GM12891 (cell line): Measurements from ENCODE around the gene ENTPD1.
"Not testable (repeated sequence)": the region's sequence is repeated elsewhere in the genome, so short reads cannot be mapped to it uniquely, and the experiment has no call there.

Source experiments
- PAX5 ChIP-seq: IDR thresholded peaks from 2 replicates; pipeline ENCODE4 v1.6.1; 2011; ENCODE audit warnings: low read length, moderate library complexity, mild to moderate bottlenecking; ENCODE audit not compliant: insufficient read depth, severe bottlenecking
- POLR2A ChIP-seq: IDR thresholded peaks from 2 replicates; pipeline ENCODE4 v1.6.1; 2011; ENCODE audit warnings: low read depth, low read length, control low read depth
- POLR2AphosphoS5 ChIP-seq: IDR thresholded peaks from 2 replicates; pipeline ENCODE4 v1.6.1; 2011; ENCODE audit warnings: low read depth, low read length, control low read depth
- POU2F2 ChIP-seq: IDR thresholded peaks from 2 replicates; pipeline ENCODE4 v1.6.1; 2011; ENCODE audit warnings: low read depth, mild to moderate bottlenecking, control low read depth, low read length, moderate library complexity
- SPI1 ChIP-seq: IDR thresholded peaks from 2 replicates; pipeline ENCODE4 v1.6.1; 2011; ENCODE audit warnings: low read depth, low read length, control low read depth
- TAF1 ChIP-seq: IDR thresholded peaks from 2 replicates; pipeline ENCODE4 v1.6.1; 2011; ENCODE audit warnings: low read depth, low read length, control low read depth

GRCh38 chr10:95808705-95809308 is 52.8 kb downstream of the ENTPD1 start:
- TF ChIP-seq POLR2A, POLR2AphosphoS5, SPI1, PAX5, TAF1, POU2F2: not testable (repeated sequence)
